Body of pancreas (tissue), 4 donors: ENCODE results near the gene DOK4. TPM values are rescaled to one million over a fixed set of nuclear protein-coding genes. Genes with fewer than 3 reads are reported as not detected.

Experiments used
- ATAC-seq: fragments of 150-250 bp; one replicate; pipeline ENCODE4 v1.9.1; 2016
- DNase-seq, 4 donors: peaks; one replicate each; pipeline ENCODE4 v3.0.0-alpha.2; 2019
- H3K27ac ChIP-seq, 4 donors: fragments of 200-600 bp; sonication (generic); 1 replicate in 3 of 4; 2 replicates in 1 of 4; pipeline versions ENCODE4 v1.5.1 to v1.6.1; 2016 to 2019; ENCODE audit warnings: mild to moderate bottlenecking in 1 of 4, mixed read lengths in 1 of 4, moderate library complexity in 1 of 4
- H3K27me3 ChIP-seq, 2 donors: fragments of 200-600 bp; sonication (generic); one replicate each; pipeline ENCODE4 v1.6.0; 2016; ENCODE audit warnings: mild to moderate bottlenecking in 1 of 2
- H3K36me3 ChIP-seq, 2 donors: fragments of 200-600 bp; sonication (generic); replicated peaks in 1 of 2; 2 replicates each; pipeline ENCODE4 v1.5.1; 2016; ENCODE audit warnings: low read depth in 2 of 2; ENCODE audit not compliant: insufficient read depth in 1 of 2
- H3K4me1 ChIP-seq: fragments of 200-600 bp; sonication (generic); one replicate; pipeline ENCODE4 v1.6.0; 2016
- H3K4me3 ChIP-seq, 2 donors: fragments of 200-600 bp; sonication (generic); 1 replicate in 1 of 2; 2 replicates in 1 of 2; pipeline ENCODE4 v1.5.1; 2016 to 2019
- H3K9me3 ChIP-seq, 3 donors: fragments of 200-600 bp; sonication (generic); 1 replicate in 2 of 3; 2 replicates in 1 of 3; pipeline ENCODE4 v1.5.1; 2016
- CTCF ChIP-seq, 7 experiments: fragments of 450-650 bp in 4 of 7; fragments of 200-600 bp in 3 of 7; sonication (generic) in 3 of 7; IDR thresholded peaks; one replicate each; pipeline ENCODE4 v1.5.1; 2016 to 2019; ENCODE audit warnings: antibody characterized with exemption in 7 of 7
- POLR2A ChIP-seq, 3 donors: fragments of 450-650 bp; IDR thresholded peaks; one replicate each; pipeline ENCODE4 v1.6.1; 2016; ENCODE audit warnings: antibody characterized with exemption in 3 of 3, mild to moderate bottlenecking in 2 of 3
- WGBS, 2 donors: methylation state at CpG; one replicate each; pipeline ENCODE4 v1.1.5; 2017; 5-methylcytosine and 5-hydroxymethylcytosine counted together
- intact Hi-C: fragments of 100-400 bp; cut with DNase I; formaldehyde crosslinking; loops from one replicate; pipeline ENCODE4 v1.15.1; 2023
- total RNA-seq, 2 donors: library from RNA; depleted of rRNA; stranded (reverse); fragments of >200 nt; gene quantifications; one replicate each; pipeline ENCODE4 v1.1.0, GENCODE V29; 2016

DOK4 gene
- total RNA-seq, 2 donors from 2014 or later, result 33.0 to 36.1 TPM

- Histone ChIP-seq H3K4me3 (no peak overlapping the region), H3K27ac (peak overlapping the region in 2 of 4 donors; percentile 51 to 55), H3K4me1 (peaks cover 71% of the 10 kb centered on the region), H3K36me3 (no peaks in the 10 kb centered on the region), H3K27me3 (no peaks in the 10 kb centered on the region), H3K9me3 (no peaks in the 10 kb centered on the region)
- ATAC-seq (no peak), DNase-seq (peak in 3 of 4 donors; percentile 31 to 57 (median 49))
- intact Hi-C loops, result no loop called here
- 62% methylated on average over 10 to 13 of the region's 14 CpGs for WGBS, 2 donors
- TF ChIP-seq CTCF (IDR thresholded peaks at IDR 0.05) (no peak), POLR2A (IDR thresholded peaks at IDR 0.05) (no peak)
Measured at GRCh38 chr16:57482845-57483545, 3.3 kb downstream of the DOK4 start.

DNA sequence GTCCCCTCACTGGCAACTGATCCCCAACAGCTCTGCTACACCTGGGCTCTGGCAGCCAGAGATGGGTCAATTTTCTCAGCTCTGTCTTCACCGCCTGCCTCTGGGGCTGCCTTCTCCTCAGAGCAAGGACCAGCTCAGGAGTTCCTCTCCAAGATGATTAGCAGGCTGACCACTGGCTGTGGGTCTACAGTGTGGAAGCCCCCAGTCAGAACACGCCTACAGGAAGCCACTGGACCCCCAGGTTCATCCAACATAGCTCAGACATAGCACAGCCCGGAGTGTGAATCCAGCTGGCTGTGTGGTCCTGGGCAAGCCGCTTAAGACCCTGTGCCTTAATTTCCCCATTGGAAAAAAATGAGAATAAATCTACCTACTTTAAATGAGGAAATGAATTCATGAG lies 4.9 kb downstream of the DOK4 start:
- Histone ChIP-seq H3K27me3 (no peaks in the 10 kb centered on the region), H3K36me3 (no peaks in the 10 kb centered on the region), H3K27ac (peak overlapping the region in 3 of 4 donors; percentile 58 to 84 (median 72)), H3K4me3 (no peak overlapping the region), H3K9me3 (no peaks in the 10 kb centered on the region), H3K4me1 (peaks cover 81% of the 10 kb centered on the region)
- 87 to 89% methylated on average over 4 of the region's 4 CpGs for WGBS, 2 donors
- intact Hi-C loops, result no loop called here
- no peak for DNase-seq
- TF ChIP-seq CTCF (IDR thresholded peaks at IDR 0.05), result no peak
- no peak for TF ChIP-seq POLR2A (IDR thresholded peaks at IDR 0.05)
- ATAC-seq, result no peak

- no peak for DNase-seq
- WGBS, 2 donors, result 0 to 54% methylated on average over 1 to 6 of the region's 6 CpGs
- TF ChIP-seq POLR2A (IDR thresholded peaks at IDR 0.05) (no peak), CTCF (IDR thresholded peaks at IDR 0.05) (no peak)
Measured at GRCh38 chr16:57480754-57481230, 5.5 kb downstream of the DOK4 start.

DNA sequence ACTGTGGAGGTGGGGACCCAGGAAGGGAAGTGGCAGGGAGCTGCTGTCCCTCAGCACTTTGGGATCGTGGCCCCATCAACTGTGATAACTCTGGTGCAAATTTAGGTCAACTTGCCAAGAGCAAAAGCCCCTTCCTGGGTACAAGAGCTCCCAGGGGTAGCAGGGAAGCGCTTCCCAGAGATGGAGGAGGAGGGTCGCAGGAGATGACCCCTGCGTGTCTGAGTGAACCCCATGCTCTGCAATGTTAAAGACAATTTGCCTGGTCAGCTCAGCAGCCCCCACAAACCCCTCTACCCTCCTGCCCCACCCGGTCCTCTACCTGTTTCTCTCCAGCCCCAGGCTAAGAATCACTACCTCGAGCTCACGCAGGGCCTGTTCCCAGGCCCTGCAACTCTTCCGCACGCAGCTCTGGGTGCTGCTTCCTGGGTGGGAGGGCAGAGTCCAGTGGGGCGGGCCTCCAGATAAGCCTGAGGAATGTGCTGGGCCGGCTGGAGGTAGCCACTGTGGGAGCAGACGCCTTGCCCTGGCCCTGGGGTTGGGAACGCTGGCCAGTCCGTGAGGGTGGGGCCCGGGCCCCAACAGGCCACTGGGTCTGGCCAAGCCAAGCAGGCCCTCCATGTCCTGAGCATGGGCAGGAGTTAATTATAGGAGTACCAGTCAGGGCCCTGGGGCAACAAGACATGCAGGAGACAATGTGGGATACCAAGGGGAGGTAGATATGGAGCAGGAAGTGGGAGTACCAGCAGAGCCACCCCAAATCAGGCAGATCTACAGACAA lies 6.1 kb downstream of the DOK4 start:
- TF ChIP-seq POLR2A (IDR thresholded peaks at IDR 0.05) (peak in 2 of 3 donors; percentile 54 to 60), CTCF (IDR thresholded peaks at IDR 0.05) (no peak)
- peaks cover 78% of the 10 kb centered on the region for H3K4me1 ChIP-seq
- H3K9me3 ChIP-seq, result no peaks in the 10 kb centered on the region
- intact Hi-C loops, result no loop called here
- ATAC-seq, result peak; percentile 93
- 17 to 80% methylated on average over 1 to 15 of the region's 15 CpGs for WGBS, 2 donors
- no peaks in the 10 kb centered on the region for H3K27me3 ChIP-seq
- peak overlapping the region; percentile 58 to 84 (median 68) for H3K27ac ChIP-seq
- H3K36me3 ChIP-seq, result no peaks in the 10 kb centered on the region
- no peak overlapping the region for H3K4me3 ChIP-seq
- peak; percentile 86 to 91 (median 90) for DNase-seq

More at GRCh38 chr16:57480754-57481230, 5.5 kb downstream of the DOK4 start:
- no peak for ATAC-seq
- Histone ChIP-seq H3K4me1 (peaks cover 84% of the 10 kb centered on the region), H3K4me3 (no peak overlapping the region), H3K9me3 (no peaks in the 10 kb centered on the region), H3K27ac (peak overlapping the region; percentile 58 to 84 (median 68)), H3K27me3 (no peaks in the 10 kb centered on the region), H3K36me3 (no peaks in the 10 kb centered on the region)
- intact Hi-C loops, result no loop called here
